ENCODE results near the gene NOTCH3. TPM values are rescaled to one million over a fixed set of nuclear protein-coding genes. Genes with fewer than 3 reads are reported as not detected.
A peak's percentile ranks its signal among the peaks of the same experiment; 100 is the strongest.

Gene NOTCH3
- total RNA-seq (10 to 100 TPM; 21.4 to 45.5 (median 35.3) TPM), polyA plus RNA-seq (10 to 100 TPM; 18.7 to 21.9 TPM)
- long read RNA-seq, donor 1, partial matches to known transcripts: 9 of 13 reads
- long read RNA-seq, donor 1, other reads (novel, unspliced or antisense): 4 of 13 reads
- long read RNA-seq, donor 2, partial matches to known transcripts: 8 of 25 reads
- long read RNA-seq, donor 2, other reads (novel, unspliced or antisense): 17 of 25 reads
- long read RNA-seq, donor 3, partial matches to known transcripts: 1 of 2 reads
- long read RNA-seq, donor 3, other reads (novel, unspliced or antisense): 1 of 2 reads

- 4% methylated on average over 52 to 74 of the region's 74 CpGs for WGBS, 2 donors
- Histone ChIP-seq H3K4me3 (peak within 1 kb of the TSS; percentile 28 to 66 (median 54)), H3K27me3 (peaks cover 5 to 67% (median 50%) of the 10 kb centered on the region in 7 donors), H3K27ac (peak within 1 kb of the TSS; percentile 65 to 88 (median 80)), H3K9me3 (no peaks in the 10 kb centered on the region), H3K36me3 (peaks cover 0 to 7% (median 0%) of the 10 kb centered on the region in 9 donors), H3K4me1 (peaks cover 0 to 32% (median 11%) of the 10 kb centered on the region in 9 donors)
- ATAC-seq: peak in 5 of 8 donors; percentile 9 to 59 (median 20)
- intact Hi-C loops (cut with DNase I): no loop called here
- DNase-seq: peak; percentile 29 to 47
- no peak for TF ChIP-seq CTCF (IDR thresholded peaks at IDR 0.05)
Observed at GRCh38 chr19:15200553-15201364, at the start of gene NOTCH3. NOTCH3 (minus strand) TSS chr19:15200995; CDS start chr19:15200905, 90 bp downstream.

- H3K4me1 ChIP-seq: peaks cover 60 to 89% (median 85%) of the 10 kb centered on the region in 9 donors
- intact Hi-C loops (cut with DNase I): loop anchor here in 6 of 10 donors (5.0 to 10.0 kb wide), 4 partner anchors 53 to 167 kb away; partner anchors contain the start of genes SYDE1 (in 2 of the 6) and AKAP8L (in 1 of the 6)
Observed at GRCh38 chr19:15250640-15250993, 49.8 kb upstream of the NOTCH3 start.

GRCh38 chr19:15249972-15250639 lies 49.3 kb upstream of the NOTCH3 start:
- Histone ChIP-seq H3K27me3 (no peaks in the 10 kb centered on the region), H3K36me3 (peaks cover 6 to 89% (median 29%) of the 10 kb centered on the region in 9 donors), H3K27ac (peak overlapping the region; percentile 84 to 94 (median 92)), H3K4me3 (peak overlapping the region in 2 of 10 donors; percentile 2 to 11), H3K4me1 (peaks cover 60 to 94% (median 87%) of the 10 kb centered on the region in 9 donors), H3K9me3 (no peaks in the 10 kb centered on the region)
- intact Hi-C loops (cut with DNase I): loop anchor here in 7 of 10 donors (5.0 to 10.0 kb wide), 7 partner anchors 38 to 167 kb away; partner anchors contain the start of genes SYDE1 (in 3 of the 7) and AKAP8L (in 1 of the 7)
- WGBS, 2 donors: 19 to 21% methylated on average over 15 of the region's 15 CpGs
- no peak for TF ChIP-seq CTCF (IDR thresholded peaks at IDR 0.05)
- DNase-seq (peak; percentile 75 to 79), ATAC-seq (peak; percentile 8 to 53 (median 32))

More at GRCh38 chr19:15250640-15250993, 49.8 kb upstream of the NOTCH3 start:
- Histone ChIP-seq H3K4me3 (peak overlapping the region in 4 of 10 donors; percentile 10 to 31 (median 12)), H3K27ac (peak overlapping the region; percentile 84 to 94 (median 92)), H3K36me3 (peaks cover 6 to 89% (median 34%) of the 10 kb centered on the region in 9 donors), H3K9me3 (no peaks in the 10 kb centered on the region), H3K27me3 (no peaks in the 10 kb centered on the region)
- WGBS, 2 donors: 7 to 21% methylated on average over 1 of the region's 1 CpG
- DNase-seq: no peak
- TF ChIP-seq CTCF (IDR thresholded peaks at IDR 0.05): no peak
- no peak for ATAC-seq

All from heart right ventricle (tissue), 16 donors.